ENCODE results near the gene TAF1B. TPM values are rescaled to one million over a fixed set of nuclear protein-coding genes. Genes with fewer than 3 reads are reported as not detected.

TAF1B gene
- total RNA-seq, 1 donor from 2014 or later = 28.2 TPM

DNA sequence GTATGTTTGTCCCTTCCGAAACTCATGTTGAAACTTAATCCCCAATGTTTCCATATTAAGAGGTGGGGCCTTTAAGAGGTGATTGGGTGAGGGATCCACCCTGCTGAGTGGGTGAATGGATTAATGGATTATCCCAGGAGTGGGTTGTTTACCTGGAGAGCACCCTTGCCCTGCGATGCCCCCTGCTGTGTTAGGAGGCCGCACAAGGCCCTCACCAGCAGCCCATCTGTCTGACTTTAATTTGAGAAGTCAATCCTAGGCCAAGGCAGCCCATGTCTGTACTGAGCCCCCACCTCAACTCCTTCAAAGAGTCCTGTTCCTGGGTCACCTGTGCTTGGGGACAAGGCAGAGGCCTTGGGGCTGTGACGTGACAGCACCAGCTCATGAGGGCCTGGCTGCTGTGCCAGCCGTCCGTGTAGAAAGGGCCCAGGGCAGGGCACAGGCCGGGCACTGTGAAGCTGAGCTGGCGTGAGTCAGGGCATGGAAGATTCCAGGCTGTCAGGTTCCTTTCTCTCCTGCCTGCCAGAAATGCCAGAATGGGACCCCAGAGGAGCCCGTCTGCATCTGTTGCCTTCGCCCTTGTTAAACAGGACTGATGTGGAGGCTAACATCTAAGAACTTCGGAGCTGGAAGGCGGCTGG lies 21.3 kb upstream of the TAF1B start:
- no peak for DNase-seq (ENCODE audit: low spot score in 2 of 2, unreplicated experiment in 2 of 2)
- no peak overlapping the region for H3K4me3 Mint-ChIP-seq
- no peaks in the 10 kb centered on the region for H3K27me3 Mint-ChIP-seq (ENCODE audit: low read depth)
- TF ChIP-seq, protein P1, sequence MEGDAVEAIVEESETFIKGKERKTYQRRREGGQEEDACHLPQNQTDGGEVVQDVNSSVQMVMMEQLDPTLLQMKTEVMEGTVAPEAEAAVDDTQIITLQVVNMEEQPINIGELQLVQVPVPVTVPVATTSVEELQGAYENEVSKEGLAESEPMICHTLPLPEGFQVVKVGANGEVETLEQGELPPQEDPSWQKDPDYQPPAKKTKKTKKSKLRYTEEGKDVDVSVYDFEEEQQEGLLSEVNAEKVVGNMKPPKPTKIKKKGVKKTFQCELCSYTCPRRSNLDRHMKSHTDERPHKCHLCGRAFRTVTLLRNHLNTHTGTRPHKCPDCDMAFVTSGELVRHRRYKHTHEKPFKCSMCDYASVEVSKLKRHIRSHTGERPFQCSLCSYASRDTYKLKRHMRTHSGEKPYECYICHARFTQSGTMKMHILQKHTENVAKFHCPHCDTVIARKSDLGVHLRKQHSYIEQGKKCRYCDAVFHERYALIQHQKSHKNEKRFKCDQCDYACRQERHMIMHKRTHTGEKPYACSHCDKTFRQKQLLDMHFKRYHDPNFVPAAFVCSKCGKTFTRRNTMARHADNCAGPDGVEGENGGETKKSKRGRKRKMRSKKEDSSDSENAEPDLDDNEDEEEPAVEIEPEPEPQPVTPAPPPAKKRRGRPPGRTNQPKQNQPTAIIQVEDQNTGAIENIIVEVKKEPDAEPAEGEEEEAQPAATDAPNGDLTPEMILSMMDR (IDR thresholded peaks at IDR 0.05; ENCODE audit: unreplicated experiment) = no peak
- H3K36me3 Mint-ChIP-seq = no peaks in the 10 kb centered on the region
- H3K4me1 Mint-ChIP-seq = peaks cover 2% of the 10 kb centered on the region
- H3K27ac Mint-ChIP-seq = no peak overlapping the region
- no peaks in the 10 kb centered on the region for H3K9me3 Mint-ChIP-seq

DNA sequence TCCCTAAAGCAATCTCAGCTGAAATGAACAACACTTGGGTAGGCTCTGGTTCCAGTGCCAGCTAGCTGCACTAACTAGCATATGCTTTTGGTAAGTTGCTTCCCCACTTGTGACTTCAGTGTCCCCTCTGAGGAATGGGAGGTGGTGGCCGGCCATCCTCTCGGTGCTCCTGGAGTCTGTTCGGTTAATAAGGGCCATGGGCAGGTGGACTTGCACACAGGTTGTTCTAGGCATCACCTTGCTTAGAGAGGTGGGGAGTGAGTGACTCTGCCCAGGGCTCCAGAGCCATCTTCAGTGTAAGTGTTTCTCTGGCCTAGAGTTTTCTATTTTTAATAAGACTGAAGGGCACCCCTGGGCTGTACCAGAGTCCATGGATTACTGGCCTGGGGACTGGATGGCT lies 18.8 kb upstream of the TAF1B start:
- H3K36me3 Mint-ChIP-seq = no peaks in the 10 kb centered on the region
- peaks cover 3% of the 10 kb centered on the region for H3K4me1 Mint-ChIP-seq
- no peaks in the 10 kb centered on the region for H3K27me3 Mint-ChIP-seq (ENCODE audit: low read depth)
- TF ChIP-seq, protein P1 (IDR thresholded peaks at IDR 0.05; ENCODE audit: unreplicated experiment) = no peak
- no peak overlapping the region for H3K4me3 Mint-ChIP-seq
- H3K27ac Mint-ChIP-seq = no peak overlapping the region
- DNase-seq (ENCODE audit: low spot score in 2 of 2, unreplicated experiment in 2 of 2) = no peak
- no peaks in the 10 kb centered on the region for H3K9me3 Mint-ChIP-seq

DNA sequence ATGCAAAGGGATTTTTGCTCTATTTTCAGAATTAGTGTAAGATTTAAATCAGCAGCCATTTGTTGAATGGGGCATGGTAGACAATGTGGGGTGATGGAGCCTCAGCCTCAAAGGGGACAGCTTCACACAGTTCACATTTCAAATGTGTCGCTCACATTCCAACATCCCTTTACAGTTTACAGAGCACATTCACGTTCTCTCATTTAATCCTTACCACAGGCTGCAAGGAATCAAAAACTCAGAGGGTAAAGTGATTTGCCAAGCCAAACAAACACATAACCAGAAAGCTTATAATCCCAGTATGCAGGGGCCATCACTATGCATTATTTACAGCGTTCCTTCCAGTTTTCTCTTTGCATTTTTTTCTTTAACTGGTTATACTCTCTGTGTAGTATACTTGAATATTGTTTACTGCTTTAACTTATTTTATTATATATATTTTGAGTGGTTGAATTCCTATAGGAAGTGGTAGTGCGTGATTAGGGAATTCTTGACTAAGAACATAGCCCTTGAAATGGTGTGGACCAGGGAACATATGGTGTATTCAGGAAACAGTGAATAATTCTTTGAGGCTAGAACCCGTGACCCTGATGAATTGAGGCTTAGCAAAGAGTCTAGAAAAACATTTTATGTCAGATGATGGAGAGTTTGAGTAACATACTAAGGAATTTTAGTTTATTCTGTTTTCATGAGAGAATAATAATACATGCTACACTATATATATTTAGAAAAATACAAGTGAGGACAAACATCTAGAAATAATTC lies 18.1 kb upstream of the TAF1B start:
- no peaks in the 10 kb centered on the region for H3K27me3 Mint-ChIP-seq (ENCODE audit: low read depth)
- peak overlapping the region; percentile 32 for H3K27ac Mint-ChIP-seq
- no peak overlapping the region for H3K4me3 Mint-ChIP-seq
- peaks cover 10% of the 10 kb centered on the region for H3K4me1 Mint-ChIP-seq
- TF ChIP-seq, protein P1 (IDR thresholded peaks at IDR 0.05; ENCODE audit: unreplicated experiment) = no peak
- no peaks in the 10 kb centered on the region for H3K36me3 Mint-ChIP-seq
- DNase-seq (ENCODE audit: low spot score in 2 of 2, unreplicated experiment in 2 of 2) = no peak
- H3K9me3 Mint-ChIP-seq = no peaks in the 10 kb centered on the region

DNA sequence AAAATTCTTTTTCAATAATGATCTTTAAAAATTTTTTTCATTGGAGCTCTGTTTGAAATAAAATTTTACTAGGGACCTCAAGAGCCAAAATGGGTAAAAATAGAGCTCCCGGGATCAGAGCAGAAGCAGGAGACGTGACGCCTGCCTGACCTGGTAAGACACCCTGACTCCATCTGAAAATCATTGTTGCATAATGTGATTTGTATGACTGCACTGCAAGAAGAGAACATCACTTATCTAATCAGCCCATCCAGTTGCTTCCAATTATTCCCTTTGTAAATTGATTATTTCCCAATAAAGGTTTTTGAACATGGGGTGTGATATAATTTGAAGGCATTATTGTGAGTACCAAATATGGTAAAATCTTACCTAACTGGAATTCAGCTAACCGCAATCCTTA lies 17.1 kb upstream of the TAF1B start:
- Mint-ChIP-seq H3K4me1 (peaks cover 17% of the 10 kb centered on the region), H3K27me3 (ENCODE audit: low read depth) (no peaks in the 10 kb centered on the region), H3K4me3 (no peak overlapping the region), H3K9me3 (no peaks in the 10 kb centered on the region), H3K36me3 (no peaks in the 10 kb centered on the region), H3K27ac (no peak overlapping the region)
- TF ChIP-seq, protein P1 (IDR thresholded peaks at IDR 0.05; ENCODE audit: unreplicated experiment) = no peak
- DNase-seq (ENCODE audit: low spot score in 2 of 2, unreplicated experiment in 2 of 2) = no peak

DNA sequence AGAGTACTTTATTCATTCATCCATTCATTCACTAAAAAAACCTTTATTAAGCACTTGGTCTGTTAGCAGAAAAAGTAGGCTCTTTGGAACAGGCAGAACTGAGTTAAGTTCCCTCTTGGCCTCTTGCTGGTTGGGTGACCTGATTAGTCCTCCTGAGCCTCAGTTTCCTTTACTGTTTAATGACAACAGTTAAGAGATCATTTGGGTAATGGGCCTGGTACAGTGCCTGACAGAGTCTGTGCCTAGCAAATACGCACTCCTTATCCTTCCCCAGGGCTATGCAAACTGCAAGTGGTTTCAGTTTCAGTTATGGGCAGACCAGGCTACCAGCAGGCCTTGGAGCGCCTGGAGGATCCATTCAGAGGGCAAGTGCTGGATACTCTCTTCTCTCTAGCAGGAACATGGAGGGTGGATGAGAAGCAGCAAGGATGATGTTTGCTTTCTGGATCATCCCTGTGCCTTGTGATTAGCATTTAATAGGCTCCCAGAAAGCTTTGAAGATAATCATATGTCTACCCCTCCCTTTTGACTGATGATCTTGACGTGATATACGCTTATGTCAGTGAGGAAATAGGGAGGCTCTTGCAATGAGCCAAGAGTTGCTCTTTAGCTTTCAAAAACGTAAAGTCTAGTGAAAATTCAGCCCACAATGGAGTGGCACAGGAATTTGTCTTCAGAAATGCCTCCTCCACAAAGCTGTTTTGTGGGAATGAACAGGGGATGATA lies 12.4 kb upstream of the TAF1B start:
- H3K4me3 Mint-ChIP-seq = no peak overlapping the region
- H3K4me1 Mint-ChIP-seq = peaks cover 32% of the 10 kb centered on the region
- TF ChIP-seq, protein P1 (IDR thresholded peaks at IDR 0.05; ENCODE audit: unreplicated experiment) = no peak
- DNase-seq (ENCODE audit: low spot score in 2 of 2, unreplicated experiment in 2 of 2) = no peak
- peak overlapping the region; percentile 88 for H3K27ac Mint-ChIP-seq
- no peaks in the 10 kb centered on the region for H3K27me3 Mint-ChIP-seq (ENCODE audit: low read depth)
- H3K9me3 Mint-ChIP-seq = peaks cover 6% of the 10 kb centered on the region
- no peaks in the 10 kb centered on the region for H3K36me3 Mint-ChIP-seq

Data from mesothelial cell of epicardium (in vitro differentiated cells).